Left ventricle myocardium superior (tissue), 1 donor: ENCODE data around the gene NACA. TPM values are rescaled to one million over a fixed set of nuclear protein-coding genes. Genes with fewer than 3 reads are reported as not detected.
A peak's percentile ranks its signal among the peaks of the same experiment; 100 is the strongest.
"Not testable (repeated sequence)": the region's sequence is repeated elsewhere in the genome, so short reads cannot be mapped to it uniquely, and the experiment has no call there.

ENCODE experiments used
- ATAC-seq: fragments of 200-7000 bp; cut with Tn5 transposase; one replicate; pipeline ENCODE4 v1.9.1; 2020; ENCODE audit warnings: mild to moderate bottlenecking, moderate library complexity
- DNase-seq: peaks from one replicate; pipeline ENCODE4 v3.0.0-alpha.2; 2020
- intact Hi-C: fragments of 100-400 bp; cut with micrococcal nuclease; formaldehyde crosslinking; loops from one replicate; pipeline ENCODE4 v1.11.0; 2022
- total RNA-seq: library from RNA; stranded (reverse); fragmentation: NEBNext Ultra II Directional; extraction: Animal tissue kit (Norgen Biotek cat#: 25700); gene quantifications from one replicate; pipeline ENCODE4 v1.2.1, GENCODE V29; 2021
- donor health status: DM: no; HTN: yes; CAD: no; lungs with severe emphysema.

The NACA gene
- total RNA-seq, 1 donor from 2014 or later: 540 TPM

DNA sequence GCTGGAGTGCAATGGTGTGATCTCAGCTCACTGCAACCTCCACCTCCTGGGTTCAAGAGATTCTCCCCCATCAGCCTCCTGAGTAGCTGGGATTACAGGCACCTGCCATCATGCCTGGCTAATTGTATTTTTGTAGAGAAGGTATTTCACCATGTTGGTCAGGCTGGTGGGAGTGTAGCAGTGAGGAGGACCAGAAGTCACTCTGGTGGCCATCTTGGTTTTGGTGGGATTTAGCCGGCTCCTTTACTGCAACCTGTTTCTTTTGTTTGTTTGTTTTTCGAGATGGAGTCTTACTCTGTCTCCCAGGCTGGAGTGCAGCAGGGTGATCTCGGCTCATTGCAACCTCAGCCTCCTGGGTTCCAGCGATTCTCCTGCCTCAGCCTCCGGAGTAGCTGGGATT, 20.6 kb downstream of the NACA start:
- intact Hi-C loops, DNase-seq, ATAC-seq: not testable (repeated sequence)

DNA sequence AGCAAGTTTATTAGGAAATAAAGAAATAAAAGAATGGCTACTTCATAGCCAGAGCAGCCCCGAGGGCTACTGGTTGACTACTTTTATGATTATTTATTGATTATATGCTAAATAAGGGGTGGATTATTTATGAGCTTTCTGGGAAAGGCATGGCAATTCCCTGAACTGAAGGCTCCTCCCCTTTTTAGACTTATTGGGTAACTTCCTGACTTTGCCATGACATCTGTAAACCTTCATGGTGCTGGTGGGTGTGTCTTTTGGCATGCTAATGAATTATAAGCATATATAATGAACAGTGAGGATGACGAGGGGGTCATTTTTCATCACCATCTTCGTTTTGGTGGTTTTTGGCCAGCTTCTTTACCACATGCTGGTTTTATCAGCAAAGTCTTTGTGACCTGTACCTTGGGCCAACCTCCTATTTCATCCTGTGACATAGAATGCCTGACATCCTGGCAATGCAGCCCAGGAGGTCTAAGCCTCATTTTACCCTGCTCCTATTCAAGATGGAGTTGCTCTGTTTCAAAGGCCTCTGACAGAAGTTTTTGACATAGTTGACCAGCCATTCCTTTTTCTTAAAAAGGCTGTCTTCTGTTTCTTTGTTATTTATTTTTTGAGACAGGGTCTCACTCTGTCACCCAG, 26.0 kb downstream of the NACA start:
- DNase-seq: no peak
- ATAC-seq: no peak
- intact Hi-C loops: no loop called here

GRCh38 chr12:56695327-56696101, 29.6 kb downstream of the NACA start:
- ATAC-seq (no peak), DNase-seq (no peak)
- intact Hi-C loops: no loop called here

- intact Hi-C loops: no loop called here
- DNase-seq (no peak), ATAC-seq (no peak)
Observed at GRCh38 chr12:56694161-56694560, 30.9 kb downstream of the NACA start.

DNA sequence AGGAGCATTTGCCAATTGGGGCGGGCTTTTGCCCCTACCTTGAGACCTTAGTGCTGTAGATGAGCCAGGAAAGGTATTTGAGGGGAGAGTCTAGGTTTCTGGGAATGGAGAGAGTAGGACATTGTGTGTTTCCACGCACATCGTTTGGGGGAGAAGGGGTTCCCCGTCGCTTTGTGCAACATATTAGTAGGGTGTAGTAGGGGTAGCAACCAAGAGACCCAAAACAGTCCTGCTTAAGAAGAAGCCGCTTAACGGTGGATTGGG, 36.3 kb downstream of the NACA start:
- intact Hi-C loops: no loop called here
- no peak for DNase-seq
- no peak for ATAC-seq

- DNase-seq (peak; percentile 98), ATAC-seq (peak; percentile 95)
- intact Hi-C loops: no loop called here
Observed at GRCh38 chr12:56688129-56688845, 36.8 kb downstream of the NACA start, which contains the start of gene PTGES3. Gene PTGES3, minus strand, starts transcription at chr12:56688284. Its CDS starts 285 bp downstream, at chr12:56687999.

DNA sequence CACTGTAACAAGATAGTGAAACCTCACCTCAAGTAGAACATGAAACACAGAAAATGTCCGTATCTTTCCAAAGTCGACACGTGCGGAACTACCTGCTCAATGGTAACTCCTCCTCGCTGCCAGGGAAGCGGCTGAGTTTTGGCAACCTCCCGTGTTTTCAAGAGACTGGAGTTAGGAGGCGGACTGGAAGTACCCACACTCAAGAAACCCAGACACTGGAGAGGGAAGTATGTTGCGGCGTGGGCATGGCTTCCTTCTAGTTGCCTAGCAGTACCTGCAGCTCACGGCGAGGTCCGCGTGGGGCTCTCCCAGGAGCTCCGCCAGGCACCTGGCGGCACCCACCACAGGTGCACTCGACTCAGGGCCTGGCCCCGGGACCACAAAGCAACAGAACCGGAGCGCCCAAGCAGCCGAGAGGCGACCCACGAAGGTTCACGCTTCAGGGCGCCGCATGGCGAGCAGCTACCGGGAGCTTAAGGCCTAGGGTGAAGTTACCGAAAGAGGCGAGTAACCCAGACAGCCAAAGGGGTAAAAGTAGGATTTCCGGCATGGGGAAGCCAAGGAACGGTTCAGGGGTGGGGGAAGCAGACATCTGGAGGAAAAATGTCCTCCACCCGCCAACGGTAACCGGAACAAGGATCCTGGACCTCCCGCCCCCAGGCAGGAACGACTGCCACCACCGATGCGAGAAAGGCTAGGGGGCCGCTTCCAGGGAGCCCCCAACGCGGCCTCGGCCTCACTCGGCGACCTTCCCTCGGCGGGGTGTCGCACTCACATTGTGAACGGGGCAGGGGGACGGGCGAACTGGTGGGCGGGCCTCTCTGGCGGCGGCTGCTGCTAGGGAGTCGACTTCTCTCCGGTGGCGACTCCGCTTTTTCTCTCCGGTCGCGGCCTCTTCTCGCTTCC, 37.6 kb downstream of the NACA start:
- DNase-seq: peak; percentile 64
- peak; percentile 66 for ATAC-seq
- intact Hi-C loops: no loop called here

DNA sequence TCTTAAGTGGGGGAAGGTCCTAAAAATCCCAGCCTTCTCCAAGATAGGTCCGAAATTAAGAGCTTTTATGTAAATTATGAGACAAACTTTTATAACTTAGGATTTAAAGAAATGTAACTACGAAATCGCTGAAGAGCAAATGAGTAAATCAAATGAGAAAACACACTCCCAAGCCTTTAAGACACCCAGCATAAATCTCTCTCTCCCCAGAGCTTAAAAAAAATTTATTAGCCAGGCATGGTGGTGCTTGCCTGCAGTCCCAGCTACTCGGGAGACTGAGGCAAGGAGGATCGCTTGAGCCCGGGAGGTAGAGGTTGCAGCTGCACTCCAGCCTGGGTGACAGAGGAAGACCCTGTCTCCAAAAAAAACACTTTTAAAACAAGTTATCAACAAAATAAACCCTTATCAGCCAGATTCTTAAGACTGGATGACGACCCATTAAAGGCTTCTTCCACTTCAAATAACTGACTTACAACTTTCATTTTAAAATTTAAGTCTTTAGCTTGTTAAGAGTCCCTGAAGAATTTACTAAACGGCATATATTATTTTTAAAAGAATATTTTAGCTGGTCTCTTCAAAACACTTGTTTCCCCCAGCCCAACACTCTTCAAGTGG, 40.2 kb downstream of the NACA start:
- ATAC-seq (no peak), DNase-seq (no peak)
- intact Hi-C loops: no loop called here

GRCh38 chr12:56682323-56682722, 42.8 kb downstream of the NACA start:
- DNase-seq: no peak
- intact Hi-C loops: no loop called here

GRCh38 chr12:56679883-56680575, 45.1 kb downstream of the NACA start:
- intact Hi-C loops: no loop called here
- ATAC-seq (no peak), DNase-seq (no peak)

More at GRCh38 chr12:56682323-56682722, 42.8 kb downstream of the NACA start:
- ATAC-seq: no peak

GRCh38 chr12:56678852-56679251, 46.2 kb downstream of the NACA start:
- DNase-seq (no peak), ATAC-seq (no peak)
- intact Hi-C loops: no loop called here

- no peak for ATAC-seq
- intact Hi-C loops: no loop called here
- no peak for DNase-seq
Observed at GRCh38 chr12:56677680-56678079, 47.4 kb downstream of the NACA start.

- DNase-seq (no peak), ATAC-seq (peak; percentile 34)
- intact Hi-C loops: no loop called here
Observed at GRCh38 chr12:56676851-56677580, 48.1 kb downstream of the NACA start.

DNA sequence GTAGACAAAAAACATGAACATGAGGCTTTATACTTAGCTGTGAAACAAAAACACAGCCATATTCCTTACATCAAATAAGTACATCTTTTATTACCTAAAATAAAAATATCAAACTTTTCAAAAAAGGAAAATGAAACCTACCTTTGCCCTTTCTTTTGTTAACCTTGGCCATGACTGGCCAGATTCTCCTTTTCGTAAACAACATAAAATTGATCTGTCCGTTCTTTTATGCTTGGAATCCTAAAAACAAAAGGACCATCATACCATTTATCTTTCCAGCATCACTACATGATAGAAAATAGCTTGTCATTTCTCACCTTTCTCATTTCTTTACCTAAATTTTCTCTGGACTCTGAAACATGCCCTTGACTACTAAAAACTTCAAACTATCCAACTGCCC, 53.5 kb downstream of the NACA start:
- DNase-seq (no peak), ATAC-seq (no peak)
- intact Hi-C loops: no loop called here

- intact Hi-C loops: no loop called here
- ATAC-seq: no peak
- DNase-seq: no peak
Observed at GRCh38 chr12:56670836-56671235, 54.3 kb downstream of the NACA start.

GRCh38 chr12:56668197-56668457, 57.0 kb downstream of the NACA start:
- intact Hi-C loops: no loop called here

More at GRCh38 chr12:56668197-56668457, 57.0 kb downstream of the NACA start:
- DNase-seq (no peak), ATAC-seq (no peak)
